Measurements from ENCODE around the gene AKAP8.

The AKAP8 gene

DNA sequence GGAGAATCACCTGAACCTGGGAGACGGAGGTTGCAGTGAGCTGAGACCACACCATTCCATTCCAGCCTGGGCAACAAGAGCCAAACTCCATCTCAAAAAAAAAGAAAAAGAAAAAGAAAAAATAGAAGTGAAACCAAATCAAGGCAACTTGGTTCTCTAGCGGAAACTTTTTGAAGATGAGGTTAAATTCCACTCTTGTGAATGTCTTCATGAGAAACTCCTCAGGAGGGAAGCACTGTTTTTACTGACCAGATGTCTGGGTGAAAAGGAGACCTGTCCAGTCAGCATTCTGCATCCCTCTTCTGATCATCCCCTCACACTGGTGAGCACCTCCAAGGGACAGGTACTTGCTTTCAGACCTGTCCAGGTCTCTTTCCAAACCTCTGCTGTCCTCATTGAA lies 63.1 kb downstream of the AKAP8 start:
- Histone ChIP-seq H3K36me3 (ENCODE audit: control insufficient read depth, insufficient read depth, low read length) (no peaks in the 10 kb centered on the region), H3K27ac (ENCODE audit: low read depth, low read length) (no peak overlapping the region), H3K27me3 (ENCODE audit: control insufficient read depth, insufficient read depth, low read length) (no peaks in the 10 kb centered on the region), H3K4me1 (ENCODE audit: control insufficient read depth, insufficient read depth, low read length) (peaks cover 43% of the 10 kb centered on the region), H3K4me3 (ENCODE audit: low read length) (no peak overlapping the region), H3K9ac (ENCODE audit: low read length) (no peak overlapping the region)

DNA sequence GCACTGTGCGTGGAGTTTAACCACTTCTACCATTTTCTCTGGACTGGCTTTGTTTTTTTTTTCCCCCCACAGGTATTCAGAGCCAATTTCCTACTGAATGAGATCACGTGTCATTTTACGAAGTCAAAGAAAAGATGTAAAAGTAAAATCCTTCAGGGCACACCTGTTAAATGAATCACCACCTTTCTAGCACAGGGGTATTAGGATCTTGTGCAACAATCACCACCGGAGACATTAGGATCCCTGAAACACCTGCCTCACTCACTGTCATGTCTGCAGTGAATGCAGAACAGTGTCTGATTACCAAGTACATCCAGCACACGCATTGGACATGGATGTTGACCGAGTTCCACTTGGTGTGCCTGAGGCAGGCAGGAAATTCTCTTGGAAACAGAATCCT lies 64.5 kb downstream of the AKAP8 start:
- H3K27ac ChIP-seq (ENCODE audit: low read depth, low read length) = no peak overlapping the region
- no peaks in the 10 kb centered on the region for H3K27me3 ChIP-seq (ENCODE audit: control insufficient read depth, insufficient read depth, low read length)
- no peaks in the 10 kb centered on the region for H3K36me3 ChIP-seq (ENCODE audit: control insufficient read depth, insufficient read depth, low read length)
- no peak overlapping the region for H3K9ac ChIP-seq (ENCODE audit: low read length)
- peaks cover 33% of the 10 kb centered on the region for H3K4me1 ChIP-seq (ENCODE audit: control insufficient read depth, insufficient read depth, low read length)
- H3K4me3 ChIP-seq (ENCODE audit: low read length) = no peak overlapping the region

DNA sequence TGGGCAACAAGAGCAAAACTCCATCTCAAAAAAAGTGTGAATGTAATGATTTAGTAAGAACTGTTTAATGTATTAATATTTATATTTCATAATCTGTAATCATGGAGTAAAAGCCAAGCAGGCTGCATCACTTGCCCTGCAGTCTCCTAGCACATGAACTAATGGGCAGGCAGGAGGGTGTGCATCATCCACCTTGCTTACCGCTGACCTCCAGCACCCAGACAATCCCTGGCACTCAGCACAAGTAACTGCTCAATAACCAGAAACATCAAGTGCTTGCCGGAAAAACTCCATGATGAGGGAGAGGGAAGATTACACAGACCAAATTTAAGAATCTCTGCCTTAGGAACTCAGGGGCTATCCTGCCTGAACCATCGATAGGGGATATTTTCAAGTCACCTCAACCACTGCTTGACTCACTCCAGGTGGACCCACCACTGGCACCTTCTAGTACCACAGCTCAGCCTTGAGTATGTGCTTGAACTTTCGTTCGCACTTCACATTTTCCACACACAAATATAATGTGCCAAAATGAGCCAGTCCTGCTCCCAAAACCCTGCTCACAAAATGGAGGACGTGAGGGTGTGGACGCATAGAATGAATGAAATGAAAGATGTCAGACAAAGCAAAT lies 65.8 kb downstream of the AKAP8 start:
- H3K9ac ChIP-seq (ENCODE audit: low read length) = no peak overlapping the region

DNA sequence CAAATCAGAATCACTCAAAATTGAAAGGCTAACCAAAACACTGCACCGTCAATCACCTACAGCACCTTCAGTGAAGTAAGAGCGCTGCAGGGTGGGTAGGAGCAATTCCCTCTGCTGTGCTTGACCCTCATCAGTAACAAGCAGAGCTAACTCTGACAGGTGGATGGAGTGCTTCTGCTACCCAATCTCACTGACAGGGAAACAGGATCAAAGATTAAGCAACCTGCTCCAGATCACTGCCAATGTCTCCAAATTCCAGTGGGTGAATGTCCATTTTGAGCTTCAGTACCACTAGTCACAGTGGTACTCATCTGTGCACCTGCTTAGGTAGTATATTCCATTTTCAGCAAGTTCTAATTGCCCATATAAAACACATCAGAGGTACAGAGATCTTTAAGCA lies 72.4 kb downstream of the AKAP8 start:
- H3K4me3 ChIP-seq (ENCODE audit: low read length) = no peak overlapping the region
- H3K27me3 ChIP-seq (ENCODE audit: control insufficient read depth, insufficient read depth, low read length) = no peaks in the 10 kb centered on the region
- no peak overlapping the region for H3K27ac ChIP-seq (ENCODE audit: low read depth, low read length)
- no peak overlapping the region for H3K9ac ChIP-seq (ENCODE audit: low read length)
- H3K4me1 ChIP-seq (ENCODE audit: control insufficient read depth, insufficient read depth, low read length) = peaks cover 26% of the 10 kb centered on the region
- no peaks in the 10 kb centered on the region for H3K36me3 ChIP-seq (ENCODE audit: control insufficient read depth, insufficient read depth, low read length)

More for the DNA sequence above, 65.8 kb downstream of the AKAP8 start:
- H3K36me3 ChIP-seq (ENCODE audit: control insufficient read depth, insufficient read depth, low read length) = no peaks in the 10 kb centered on the region
- no peak overlapping the region for H3K27ac ChIP-seq (ENCODE audit: low read depth, low read length)
- H3K27me3 ChIP-seq (ENCODE audit: control insufficient read depth, insufficient read depth, low read length) = no peaks in the 10 kb centered on the region
- peaks cover 31% of the 10 kb centered on the region for H3K4me1 ChIP-seq (ENCODE audit: control insufficient read depth, insufficient read depth, low read length)
- H3K4me3 ChIP-seq (ENCODE audit: low read length) = no peak overlapping the region

DNA sequence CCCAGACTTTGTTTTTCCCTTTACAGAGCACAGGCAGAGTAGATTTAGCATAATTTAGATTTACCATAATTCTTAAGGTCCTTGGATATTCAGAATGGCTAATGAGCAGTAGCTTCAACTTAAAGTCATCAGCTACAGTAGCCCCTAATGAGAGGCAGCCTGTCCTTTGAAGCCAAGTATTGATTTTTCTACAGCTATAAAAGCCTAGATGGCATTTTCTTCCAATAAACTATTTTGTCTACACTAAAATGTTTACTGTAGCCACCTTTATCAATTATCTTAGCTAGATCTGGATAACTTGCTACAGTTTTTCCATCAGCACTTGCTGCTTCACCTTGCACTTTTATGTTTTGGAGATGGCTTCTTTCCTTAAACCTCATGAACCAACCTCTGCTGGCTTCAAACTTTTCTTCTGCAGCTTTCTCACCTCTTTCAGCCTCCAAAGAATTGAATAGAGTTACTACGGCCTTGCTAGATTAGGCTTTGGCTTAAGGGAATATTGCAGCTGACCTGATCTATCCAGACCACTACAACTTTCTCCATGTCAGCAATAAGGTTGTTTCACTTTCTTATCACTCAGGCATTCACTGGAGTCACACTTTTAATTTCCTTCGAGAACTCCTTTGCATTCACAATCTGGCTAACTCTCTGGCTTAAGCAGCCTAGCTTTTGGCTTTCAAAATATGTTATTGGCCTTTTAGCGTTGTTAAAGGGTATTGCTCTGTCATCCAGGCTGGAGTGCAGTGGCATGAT lies 73.8 kb downstream of the AKAP8 start:
- peaks cover 26% of the 10 kb centered on the region for H3K4me1 ChIP-seq (ENCODE audit: control insufficient read depth, insufficient read depth, low read length)
- no peak overlapping the region for H3K9ac ChIP-seq (ENCODE audit: low read length)
- no peak overlapping the region for H3K27ac ChIP-seq (ENCODE audit: low read depth, low read length)
- H3K36me3 ChIP-seq (ENCODE audit: control insufficient read depth, insufficient read depth, low read length) = no peaks in the 10 kb centered on the region
- no peaks in the 10 kb centered on the region for H3K27me3 ChIP-seq (ENCODE audit: control insufficient read depth, insufficient read depth, low read length)
- no peak overlapping the region for H3K4me3 ChIP-seq (ENCODE audit: low read length)

DNA sequence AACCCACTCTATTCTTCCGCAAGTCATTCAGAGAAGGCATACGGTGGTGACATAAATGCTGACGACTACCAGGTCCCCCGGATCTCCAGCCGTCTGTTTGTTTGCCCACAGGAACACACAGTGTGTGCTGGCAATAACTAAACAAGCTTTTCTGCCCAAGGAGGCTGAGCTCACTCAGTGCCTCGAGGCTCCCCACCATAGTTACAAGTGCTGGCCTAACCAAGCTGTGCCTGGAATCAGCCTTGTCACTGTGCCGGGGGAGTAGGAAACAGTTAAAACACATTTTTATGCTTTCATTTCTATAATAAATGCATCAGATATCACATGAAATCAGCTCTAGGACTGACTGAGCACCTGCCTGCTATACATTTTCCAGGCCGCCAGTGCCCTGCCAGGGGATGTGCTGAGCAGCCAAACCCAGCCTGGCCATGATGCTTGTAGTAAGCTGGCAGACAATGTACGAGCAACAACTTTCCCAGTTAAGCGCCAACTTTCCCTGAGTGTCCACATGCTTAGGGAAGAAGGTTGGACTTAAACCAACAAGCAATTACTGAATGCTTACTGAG lies 75.4 kb downstream of the AKAP8 start:
- Histone ChIP-seq H3K4me1 (ENCODE audit: control insufficient read depth, insufficient read depth, low read length) (peaks cover 24% of the 10 kb centered on the region), H3K27ac (ENCODE audit: low read depth, low read length) (peak overlapping the region; percentile 54), H3K4me3 (ENCODE audit: low read length) (no peak overlapping the region), H3K36me3 (ENCODE audit: control insufficient read depth, insufficient read depth, low read length) (no peaks in the 10 kb centered on the region), H3K27me3 (ENCODE audit: control insufficient read depth, insufficient read depth, low read length) (no peaks in the 10 kb centered on the region), H3K9ac (ENCODE audit: low read length) (no peak overlapping the region)

Data from rectal smooth muscle tissue (tissue), 1 donor.